ENCODE results near the gene PRR23E. TPM values are rescaled to one million over a fixed set of nuclear protein-coding genes. Genes with fewer than 3 reads are reported as not detected.

The PRR23E gene
- total RNA-seq, 1 donor from 2014 or later: not detected

GRCh38 chr3:127153506-127153815 is 39.5 kb upstream of the PRR23E start:
- TF ChIP-seq CTCF (IDR thresholded peaks at IDR 0.05; ENCODE audit: insufficient read depth, low read length, severe bottlenecking): no peak
- FAIRE-seq (no peak), DNase-seq (ENCODE audit: low read depth) (no peak)
- Histone ChIP-seq H3K4me3 (ENCODE audit: low read depth, low read length) (no peak overlapping the region), H3K27me3 (ENCODE audit: control insufficient read depth, insufficient read depth, low read length) (no peaks in the 10 kb centered on the region), H3K36me3 (ENCODE audit: control insufficient read depth, insufficient read depth, low read length) (no peaks in the 10 kb centered on the region)

- no peak for FAIRE-seq
- no peak for TF ChIP-seq CTCF (IDR thresholded peaks at IDR 0.05; ENCODE audit: insufficient read depth, low read length, severe bottlenecking)
- no peak overlapping the region for H3K4me3 ChIP-seq (ENCODE audit: low read depth, low read length)
- DNase-seq (ENCODE audit: low read depth): no peak
- no peaks in the 10 kb centered on the region for H3K27me3 ChIP-seq (ENCODE audit: control insufficient read depth, insufficient read depth, low read length)
- no peaks in the 10 kb centered on the region for H3K36me3 ChIP-seq (ENCODE audit: control insufficient read depth, insufficient read depth, low read length)
Observed at GRCh38 chr3:127156338-127157050, 36.4 kb upstream of the PRR23E start.

GRCh38 chr3:127157171-127157828 is 35.6 kb upstream of the PRR23E start:
- no peaks in the 10 kb centered on the region for H3K36me3 ChIP-seq (ENCODE audit: control insufficient read depth, insufficient read depth, low read length)
- H3K4me3 ChIP-seq (ENCODE audit: low read depth, low read length): no peak overlapping the region
- DNase-seq (ENCODE audit: low read depth) (no peak), FAIRE-seq (no peak)
- H3K27me3 ChIP-seq (ENCODE audit: control insufficient read depth, insufficient read depth, low read length): no peaks in the 10 kb centered on the region
- TF ChIP-seq CTCF (IDR thresholded peaks at IDR 0.05; ENCODE audit: insufficient read depth, low read length, severe bottlenecking): no peak

GRCh38 chr3:127158614-127159229 is 34.2 kb upstream of the PRR23E start:
- DNase-seq (ENCODE audit: low read depth) (no peak), FAIRE-seq (no peak)
- TF ChIP-seq CTCF (IDR thresholded peaks at IDR 0.05; ENCODE audit: insufficient read depth, low read length, severe bottlenecking): no peak
- Histone ChIP-seq H3K27me3 (ENCODE audit: control insufficient read depth, insufficient read depth, low read length) (no peaks in the 10 kb centered on the region), H3K36me3 (ENCODE audit: control insufficient read depth, insufficient read depth, low read length) (no peaks in the 10 kb centered on the region), H3K4me3 (ENCODE audit: low read depth, low read length) (no peak overlapping the region)

GRCh38 chr3:127159543-127159942 is 33.4 kb upstream of the PRR23E start:
- H3K27me3 ChIP-seq (ENCODE audit: control insufficient read depth, insufficient read depth, low read length): no peaks in the 10 kb centered on the region

More at GRCh38 chr3:127159543-127159942, 33.4 kb upstream of the PRR23E start:
- FAIRE-seq (no peak), DNase-seq (ENCODE audit: low read depth) (no peak)
- Histone ChIP-seq H3K4me3 (ENCODE audit: low read depth, low read length) (no peak overlapping the region), H3K36me3 (ENCODE audit: control insufficient read depth, insufficient read depth, low read length) (no peaks in the 10 kb centered on the region)
- no peak for TF ChIP-seq CTCF (IDR thresholded peaks at IDR 0.05; ENCODE audit: insufficient read depth, low read length, severe bottlenecking)

Data from bronchial epithelial cell (primary cell).